IMR-90 (cell line): ENCODE data around the gene NTM. TPM values are rescaled to one million over a fixed set of nuclear protein-coding genes. Genes with fewer than 3 reads are reported as not detected.

Source experiments
- ATAC-seq: fragments of 200-7000 bp; cut with Tn5 transposase; 2 replicates; pipeline ENCODE4 v1.9.1; 2020; ENCODE audit warnings: low read depth, mild to moderate bottlenecking, moderate library complexity
- BruUV-seq: library from RNA; stranded (reverse); fragments of 400-500 nt; replicated peaks from 2 replicates; lab custom pipeline; 2021; lab: Mats Ljungman, UMichigan
- CTCF ChIA-PET: fragments of 300-600 bp; formaldehyde crosslinking; extraction: SDS; loops from one replicate; lab custom pipeline; 2021; ENCODE audit warnings: antibody characterized with exemption; lab: Yijun Ruan, JAX
- POLR2A ChIA-PET: fragments of 300-600 bp; sonication (Branson Sonifier 250); formaldehyde crosslinking; loops from one replicate; lab custom pipeline; 2022; ENCODE audit warnings: antibody characterized with exemption; ENCODE audit not compliant: unreplicated experiment; lab: Charles Lee
- DNase-seq: peaks from one replicate; pipeline ENCODE4 v3.0.0; 2013
- H2AFZ ChIP-seq: replicated peaks from 2 replicates; pipeline ENCODE3; 2013; ENCODE audit warnings: low read length, mild to moderate bottlenecking; ENCODE audit not compliant: poor library complexity
- H2AK5ac ChIP-seq: 2 replicates; pipeline ENCODE4 v1.6.1; 2013; ENCODE audit warnings: low read depth, low read length, inconsistent platforms
- H2AK9ac ChIP-seq: replicated peaks from 2 replicates; pipeline ENCODE3; 2013; ENCODE audit warnings: mild to moderate bottlenecking, low read depth, low read length, moderate library complexity; ENCODE audit not compliant: poor library complexity
- H2BK120ac ChIP-seq: 2 replicates; pipeline ENCODE4 v1.6.1; 2013; ENCODE audit warnings: low read depth, low read length, inconsistent platforms
- H2BK15ac ChIP-seq: 3 replicates; pipeline ENCODE4 v1.6.1; 2013; ENCODE audit warnings: low read depth, low read length, inconsistent platforms
- H2BK20ac ChIP-seq: 2 replicates; pipeline ENCODE4 v1.6.1; 2013; ENCODE audit warnings: low read depth, mild to moderate bottlenecking, inconsistent platforms, low read length, moderate library complexity
- H2BK5ac ChIP-seq: 2 replicates; pipeline ENCODE4 v1.6.1; 2013; ENCODE audit warnings: mild to moderate bottlenecking, low read depth, low read length, inconsistent platforms; ENCODE audit not compliant: poor library complexity, severe bottlenecking
- H3K14ac ChIP-seq: replicated peaks from 2 replicates; pipeline ENCODE4 v1.6.1; 2013; ENCODE audit warnings: low read depth, low read length, inconsistent platforms
- H3K18ac ChIP-seq: 2 replicates; pipeline ENCODE4 v1.6.1; 2013; ENCODE audit warnings: low read depth, low read length, control low read depth
- H3K23ac ChIP-seq: 2 replicates; pipeline ENCODE4 v1.6.1; 2013; ENCODE audit warnings: low read depth, low read length, inconsistent platforms
- H3K27ac ChIP-seq: 2 replicates; pipeline ENCODE4 v1.5.1; 2013; ENCODE audit warnings: mild to moderate bottlenecking, control low read depth, low read length; ENCODE audit not compliant: insufficient read depth
- H3K27me3 ChIP-seq: 2 replicates; pipeline ENCODE4 v1.6.1; 2013; ENCODE audit warnings: low read length; ENCODE audit not compliant: control insufficient read depth, insufficient read depth
- H3K36me3 ChIP-seq: 2 replicates; pipeline ENCODE4 v1.6.1; 2013; ENCODE audit warnings: low read length, mixed read lengths; ENCODE audit not compliant: control insufficient read depth, insufficient read depth
- H3K4ac ChIP-seq: 2 replicates; pipeline ENCODE4 v1.6.1; 2013; ENCODE audit warnings: low read depth, low read length, inconsistent platforms
- H3K4me1 ChIP-seq: 2 replicates; pipeline ENCODE4 v1.6.1; 2013; ENCODE audit warnings: low read length, mixed read lengths; ENCODE audit not compliant: control insufficient read depth, insufficient read depth
- H3K4me2 ChIP-seq: 2 replicates; pipeline ENCODE4 v1.6.1; 2013; ENCODE audit warnings: low read depth, mild to moderate bottlenecking, control low read depth, low read length, moderate library complexity
- H3K4me3 ChIP-seq: 2 replicates; pipeline ENCODE4 v1.5.1; 2013; ENCODE audit warnings: low read depth, mild to moderate bottlenecking, control low read depth, low read length, moderate library complexity; ENCODE audit not compliant: insufficient read depth
- H3K56ac ChIP-seq: 2 replicates; pipeline ENCODE4 v1.6.1; 2013; ENCODE audit warnings: low read length, inconsistent platforms; ENCODE audit not compliant: insufficient read depth; ENCODE audit errors: extremely low read depth
- H3K79me1 ChIP-seq, 2 experiments: 2 replicates each; pipeline ENCODE4 v1.6.1; 2013; ENCODE audit warnings: low read length in 2 of 2, inconsistent platforms in 1 of 2, low read depth in 1 of 2
- H3K9ac ChIP-seq: 2 replicates; pipeline ENCODE4 v1.6.1; 2013; ENCODE audit warnings: low read depth, low read length, control low read depth
- H3K9me1 ChIP-seq: 2 replicates; pipeline ENCODE4 v1.6.1; 2013; ENCODE audit warnings: low read length, inconsistent platforms; ENCODE audit not compliant: insufficient read depth
- H3K9me3 ChIP-seq: 2 replicates; pipeline ENCODE4 v1.6.1; 2013; ENCODE audit warnings: low read length; ENCODE audit not compliant: control insufficient read depth, insufficient read depth
- H4K20me1 ChIP-seq: 2 replicates; pipeline ENCODE4 v1.6.1; 2013; ENCODE audit warnings: low read length, inconsistent platforms; ENCODE audit not compliant: insufficient read depth
- H4K5ac ChIP-seq: 2 replicates; pipeline ENCODE4 v1.6.1; 2013; ENCODE audit warnings: mild to moderate bottlenecking, low read depth, low read length, control low read depth
- H4K8ac ChIP-seq, 2 experiments: 2 replicates each; pipeline ENCODE4 v1.6.1; 2013; ENCODE audit warnings: low read depth in 2 of 2, low read length in 2 of 2, control low read depth in 1 of 2, inconsistent platforms in 1 of 2
- H4K91ac ChIP-seq: 2 replicates; pipeline ENCODE4 v1.6.1; 2013; ENCODE audit warnings: low read depth, low read length, inconsistent platforms; ENCODE audit not compliant: insufficient read depth
- BHLHE40 ChIP-seq: fragments of 150-350 bp; IDR thresholded peaks from 2 replicates; pipeline ENCODE4 v1.6.1; 2016; ENCODE audit warnings: mild to moderate bottlenecking, low read depth, low read length
- CEBPB ChIP-seq: IDR thresholded peaks from 2 replicates; pipeline ENCODE4 v1.6.1; 2012; ENCODE audit warnings: low read depth, low read length, improper control_type of control experiment
- CHD1 ChIP-seq: IDR thresholded peaks from 2 replicates; pipeline ENCODE4 v1.6.1; 2012; ENCODE audit warnings: low read depth, low read length, improper control_type of control experiment
- ELK1 ChIP-seq: fragments of 150-350 bp; IDR thresholded peaks from 2 replicates; pipeline ENCODE4 v1.6.1; 2016; ENCODE audit warnings: low read depth, mild to moderate bottlenecking, low read length, moderate library complexity, borderline replicate concordance
- FOS ChIP-seq: fragments of 150-350 bp; IDR thresholded peaks from 2 replicates; pipeline ENCODE4 v1.6.1; 2016; ENCODE audit warnings: low read depth, low read length
- MAFK ChIP-seq: IDR thresholded peaks from 2 replicates; pipeline ENCODE4 v1.6.1; 2012; ENCODE audit warnings: low read depth, low read length, improper control_type of control experiment
- MAZ ChIP-seq: IDR thresholded peaks from 2 replicates; pipeline ENCODE4 v1.6.1; 2012; ENCODE audit warnings: low read depth, mild to moderate bottlenecking, low read length, improper control_type of control experiment, moderate library complexity, borderline replicate concordance
- MXI1 ChIP-seq: IDR thresholded peaks from 2 replicates; pipeline ENCODE4 v1.6.1; 2012; ENCODE audit warnings: low read depth, mild to moderate bottlenecking, low read length, moderate library complexity, borderline replicate concordance
- NFE2L2 ChIP-seq: fragments of 150-350 bp; IDR thresholded peaks from 2 replicates; pipeline ENCODE4 v1.6.1; 2016; ENCODE audit warnings: low read depth, mild to moderate bottlenecking, low read length
- POLR2A ChIP-seq: IDR thresholded peaks from 2 replicates; pipeline ENCODE4 v1.6.1; 2012; ENCODE audit warnings: mild to moderate bottlenecking, low read depth, low read length
- RAD21 ChIP-seq: IDR thresholded peaks from 2 replicates; pipeline ENCODE4 v1.6.1; 2012; ENCODE audit warnings: low read length, improper control_type of control experiment
- RCOR1 ChIP-seq: IDR thresholded peaks from 2 replicates; pipeline ENCODE4 v1.6.1; 2012; ENCODE audit warnings: mild to moderate bottlenecking, low read length, improper control_type of control experiment; ENCODE audit not compliant: insufficient replicate concordance
- USF2 ChIP-seq: fragments of 150-350 bp; IDR thresholded peaks from 2 replicates; pipeline ENCODE4 v1.6.1; 2017; ENCODE audit warnings: mild to moderate bottlenecking, antibody characterized with exemption, low read length, low read depth
- WGBS, 2 experiments: methylation state at CpG; one replicate each; pipeline versions ENCODE4 v1.1.5 to v1.1.7; 2013; ENCODE audit warnings: missing lambda C conversion rate in 2 of 2; ENCODE audit not compliant: insufficient read length in 1 of 2; ENCODE audit errors: extremely low coverage in 2 of 2; 5-methylcytosine and 5-hydroxymethylcytosine counted together
- dilution Hi-C: fragments of 300-500 bp; cut with HindIII; formaldehyde crosslinking; loops from one replicate; pipeline ENCODE4 v1.14.3; 2018; ENCODE audit warnings: low sequenced_read_pairs; ENCODE audit not compliant: unreplicated experiment
- in situ Hi-C: fragments of 300-500 bp; cut with MboI; formaldehyde crosslinking; loops from 3 replicates; pipeline ENCODE4 v1.14.3; 2019; ENCODE audit warnings: low sequenced_read_pairs, inconsistent platforms, mixed read lengths
- intact Hi-C: fragments of 100-400 bp; cut with micrococcal nuclease; formaldehyde crosslinking; loops from 2 replicates; pipeline ENCODE4 v1.10.0; 2022
- polyA plus RNA-seq, 3 experiments: library from polyadenylated mRNA; depleted of rRNA; stranded (reverse); fragments of >200 nt; gene quantifications; 2 replicates each; pipeline ENCODE4 v1.2.3, GENCODE V29; 2012; ENCODE audit warnings: low replicate concordance in 1 of 3
- total RNA-seq: library from RNA; depleted of rRNA; stranded (reverse); fragments of >200 nt; gene quantifications from 2 replicates; pipeline ENCODE4 v1.2.3, GENCODE V29; 2012
- TF ChIP-seq, protein P1 (sequence below): conservative IDR thresholded peaks from 2 replicates; pipeline ENCODE4 v1.5.1; 2012; ENCODE audit warnings: mild to moderate bottlenecking, low read depth, low read length, improper control_type of control experiment

Gene NTM
- total and polyA plus RNA-seq, 2 of the 4 experiments (the other 2 are of a cell fraction) = 19.5 to 25.5 TPM

GRCh38 chr11:131924457-131925201 lies 554.2 kb downstream of the NTM start:
- no peaks in the 10 kb centered on the region for H3K9me3 ChIP-seq
- peak overlapping the region; percentile 89; the same call in 1 of the 2 replicates for H3K14ac ChIP-seq
- H2AFZ ChIP-seq = no peak overlapping the region
- intact Hi-C loops = loop anchor here (5.0 kb wide), 1 partner anchor 93 kb away; no protein-coding TSS in a partner anchor
- H3K4ac ChIP-seq = peak overlapping the region; percentile 86
- no peak overlapping the region for H3K27ac ChIP-seq
- peaks cover 31% of the 10 kb centered on the region for H3K9me1 ChIP-seq
- no peak overlapping the region; the same call in 1 of the 2 replicates for H3K4me2 ChIP-seq
- peak overlapping the region; percentile 47; the same call in 1 of the 3 replicates for H2BK15ac ChIP-seq
- peaks cover 25 to 58% of the 10 kb centered on the region in 2 experiments for H3K79me1 ChIP-seq
- no peak overlapping the region for H3K4me3 ChIP-seq
- H2BK5ac ChIP-seq = no peak overlapping the region
- no peaks in the 10 kb centered on the region for H3K36me3 ChIP-seq
- peak overlapping the region; percentile 69; the same call in 1 of the 2 replicates for H2BK120ac ChIP-seq
- H3K18ac ChIP-seq = no peak overlapping the region
- H3K23ac ChIP-seq = no peak overlapping the region
- BruUV-seq = no TSS peak
- in situ Hi-C loops = no loop called here
- DNase-seq = peak; percentile 73
- peak overlapping the region; percentile 49; the same call in 1 of the 2 replicates for H4K91ac ChIP-seq
- H2AK5ac ChIP-seq = 0 out of 2 replicates have a peak overlapping the region, but pooled peaks have one; percentile 33
- H4K20me1 ChIP-seq = no peaks in the 10 kb centered on the region
- peak overlapping the region; percentile 76; the same call in 1 of the 2 replicates for H2BK20ac ChIP-seq
- POLR2A ChIA-PET = no interaction called here
- H2AK9ac ChIP-seq = peak overlapping the region; percentile 53
- CTCF ChIA-PET = interaction anchor here (1.0 kb wide), 2 partner anchors 203 to 388 kb away, joined by 3 to 4 read pairs; no protein-coding TSS in a partner anchor
- WGBS, 2 experiments = no CpG with 5 or more reads among the region's 4 CpGs
- H3K56ac ChIP-seq = peak overlapping the region; percentile 66; the same call in 1 of the 2 replicates
- H3K9ac ChIP-seq = no peak overlapping the region
- H3K27me3 ChIP-seq = no peaks in the 10 kb centered on the region
- dilution Hi-C loops = no loop called here
- no peak overlapping the region for H4K5ac ChIP-seq
- peak overlapping the region; percentile 13 to 68; a peak in 2 of 4 replicates for H4K8ac ChIP-seq
- ATAC-seq = peak; percentile 71
- H3K4me1 ChIP-seq = peaks cover 7% of the 10 kb centered on the region
- no peak for TF ChIP-seq NFE2L2
- no peak for TF ChIP-seq ELK1
- no peak for TF ChIP-seq FOS
- TF ChIP-seq MAFK = no peak
- TF ChIP-seq CHD1 = no peak
- TF ChIP-seq MAZ = no peak
- TF ChIP-seq, protein P1, sequence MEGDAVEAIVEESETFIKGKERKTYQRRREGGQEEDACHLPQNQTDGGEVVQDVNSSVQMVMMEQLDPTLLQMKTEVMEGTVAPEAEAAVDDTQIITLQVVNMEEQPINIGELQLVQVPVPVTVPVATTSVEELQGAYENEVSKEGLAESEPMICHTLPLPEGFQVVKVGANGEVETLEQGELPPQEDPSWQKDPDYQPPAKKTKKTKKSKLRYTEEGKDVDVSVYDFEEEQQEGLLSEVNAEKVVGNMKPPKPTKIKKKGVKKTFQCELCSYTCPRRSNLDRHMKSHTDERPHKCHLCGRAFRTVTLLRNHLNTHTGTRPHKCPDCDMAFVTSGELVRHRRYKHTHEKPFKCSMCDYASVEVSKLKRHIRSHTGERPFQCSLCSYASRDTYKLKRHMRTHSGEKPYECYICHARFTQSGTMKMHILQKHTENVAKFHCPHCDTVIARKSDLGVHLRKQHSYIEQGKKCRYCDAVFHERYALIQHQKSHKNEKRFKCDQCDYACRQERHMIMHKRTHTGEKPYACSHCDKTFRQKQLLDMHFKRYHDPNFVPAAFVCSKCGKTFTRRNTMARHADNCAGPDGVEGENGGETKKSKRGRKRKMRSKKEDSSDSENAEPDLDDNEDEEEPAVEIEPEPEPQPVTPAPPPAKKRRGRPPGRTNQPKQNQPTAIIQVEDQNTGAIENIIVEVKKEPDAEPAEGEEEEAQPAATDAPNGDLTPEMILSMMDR = no peak
- no peak for TF ChIP-seq POLR2A
- TF ChIP-seq RAD21 = no peak
- no peak for TF ChIP-seq BHLHE40
- TF ChIP-seq USF2 = no peak
- TF ChIP-seq MXI1 = no peak
- TF ChIP-seq CEBPB = no peak
- TF ChIP-seq RCOR1 = no peak
